ENCODE measurements around the gene C15orf62. TPM values are rescaled to one million over a fixed set of nuclear protein-coding genes. Genes with fewer than 3 reads are reported as not detected.

Gene C15orf62
- total and polyA plus RNA-seq, 12 donors, result 0.07 to 1.1 (median 0.36) TPM; not detected in 4

DNA sequence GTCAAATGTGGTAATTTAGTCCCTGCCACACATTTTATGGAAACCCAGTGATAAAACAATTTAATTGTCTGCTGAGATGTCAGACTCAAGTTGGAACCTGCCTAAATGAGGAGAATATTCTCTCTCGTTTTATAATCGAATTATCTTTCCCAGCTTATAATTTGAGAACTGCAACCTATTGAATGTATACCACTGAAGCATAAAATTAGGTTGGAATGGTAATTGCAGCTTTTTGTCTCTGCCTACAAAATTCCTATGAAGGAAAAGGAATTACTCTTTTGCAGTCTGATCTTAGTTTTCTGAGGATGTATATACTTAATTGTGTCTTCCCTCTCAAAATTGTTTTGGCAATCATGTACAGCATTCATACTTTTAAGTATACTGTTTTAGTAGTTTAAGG is 45.9 kb upstream of the C15orf62 start:
- Histone ChIP-seq H3K36me3 (replicated peaks in 1 of 2) (no peaks in the 10 kb centered on the region), H3K27me3 (no peaks in the 10 kb centered on the region), H3K4me3 (no peak overlapping the region), H3K27ac (no peak overlapping the region), H3K9me3 (replicated peaks in 1 of 3) (no peaks in the 10 kb centered on the region), H3K4me1 (replicated peaks in 1 of 2) (no peaks in the 10 kb centered on the region)
- no peak for TF ChIP-seq POLR2A (IDR thresholded peaks at IDR 0.05)
- TF ChIP-seq, protein P1, sequence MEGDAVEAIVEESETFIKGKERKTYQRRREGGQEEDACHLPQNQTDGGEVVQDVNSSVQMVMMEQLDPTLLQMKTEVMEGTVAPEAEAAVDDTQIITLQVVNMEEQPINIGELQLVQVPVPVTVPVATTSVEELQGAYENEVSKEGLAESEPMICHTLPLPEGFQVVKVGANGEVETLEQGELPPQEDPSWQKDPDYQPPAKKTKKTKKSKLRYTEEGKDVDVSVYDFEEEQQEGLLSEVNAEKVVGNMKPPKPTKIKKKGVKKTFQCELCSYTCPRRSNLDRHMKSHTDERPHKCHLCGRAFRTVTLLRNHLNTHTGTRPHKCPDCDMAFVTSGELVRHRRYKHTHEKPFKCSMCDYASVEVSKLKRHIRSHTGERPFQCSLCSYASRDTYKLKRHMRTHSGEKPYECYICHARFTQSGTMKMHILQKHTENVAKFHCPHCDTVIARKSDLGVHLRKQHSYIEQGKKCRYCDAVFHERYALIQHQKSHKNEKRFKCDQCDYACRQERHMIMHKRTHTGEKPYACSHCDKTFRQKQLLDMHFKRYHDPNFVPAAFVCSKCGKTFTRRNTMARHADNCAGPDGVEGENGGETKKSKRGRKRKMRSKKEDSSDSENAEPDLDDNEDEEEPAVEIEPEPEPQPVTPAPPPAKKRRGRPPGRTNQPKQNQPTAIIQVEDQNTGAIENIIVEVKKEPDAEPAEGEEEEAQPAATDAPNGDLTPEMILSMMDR (IDR thresholded peaks at IDR 0.05), result no peak
- no peak for DNase-seq
- intact Hi-C loops (cut with DNase I), result no loop called here
- WGBS, 4 donors, result 83 to 90% (median 86%) methylated on average over 2 of the region's 2 CpGs

DNA sequence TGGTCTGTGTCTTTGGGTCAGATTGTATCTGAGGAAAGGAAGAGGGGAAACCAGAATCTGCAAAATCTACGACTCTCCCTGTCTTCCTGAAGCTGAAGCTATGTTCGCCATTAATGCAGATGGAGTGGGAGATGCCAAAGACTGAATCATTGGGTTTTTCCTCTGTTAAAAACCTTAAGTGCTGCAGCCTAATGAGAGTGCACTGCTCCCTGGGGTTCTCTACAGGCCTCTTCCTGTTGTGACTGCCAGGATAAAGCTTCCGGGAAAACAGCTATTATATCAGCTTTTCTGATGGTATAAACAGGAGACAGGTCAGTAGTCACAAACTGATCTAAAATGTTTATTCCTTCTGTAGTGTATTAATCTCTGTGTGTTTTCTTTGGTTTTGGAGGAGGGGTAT is 38.7 kb upstream of the C15orf62 start:
- no peak overlapping the region for H3K27ac ChIP-seq
- intact Hi-C loops (cut with DNase I), result no loop called here
- H3K27me3 ChIP-seq, result no peaks in the 10 kb centered on the region
- no peak overlapping the region for H3K4me3 ChIP-seq
- 77 to 89% (median 84%) methylated on average over 3 of the region's 3 CpGs for WGBS, 4 donors
- no peak for TF ChIP-seq POLR2A (IDR thresholded peaks at IDR 0.05)
- TF ChIP-seq, protein P1 (IDR thresholded peaks at IDR 0.05), result no peak
- no peaks in the 10 kb centered on the region for H3K9me3 ChIP-seq (replicated peaks in 1 of 3)
- no peak for DNase-seq
- H3K36me3 ChIP-seq (replicated peaks in 1 of 2), result peaks cover 0 to 9% of the 10 kb centered on the region in 2 donors
- no peaks in the 10 kb centered on the region for H3K4me1 ChIP-seq (replicated peaks in 1 of 2)

DNA sequence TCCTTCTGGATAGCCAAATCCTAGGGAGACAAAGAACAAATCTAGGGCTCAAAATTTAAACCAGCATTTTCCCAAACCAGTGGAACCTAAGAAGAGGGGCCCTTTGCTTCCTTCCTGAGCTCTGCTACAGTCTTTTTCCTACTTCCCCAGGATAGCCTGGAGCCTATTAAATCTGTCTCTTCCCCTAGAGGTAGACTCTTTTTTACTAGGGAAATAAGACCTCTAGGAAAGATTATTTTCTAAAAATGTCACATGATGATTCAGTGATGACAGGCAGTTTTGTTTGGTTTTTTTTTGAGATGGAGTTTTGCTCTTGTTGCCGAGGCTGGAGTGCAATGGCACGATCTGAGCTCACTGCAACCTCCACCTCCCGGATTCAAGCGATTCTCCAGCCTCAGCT is 33.2 kb upstream of the C15orf62 start:
- Histone ChIP-seq H3K4me3 (no peak overlapping the region), H3K4me1 (replicated peaks in 1 of 2) (no peaks in the 10 kb centered on the region), H3K36me3 (replicated peaks in 1 of 2) (peaks cover 0 to 62% of the 10 kb centered on the region in 2 donors), H3K27ac (no peak overlapping the region), H3K27me3 (no peaks in the 10 kb centered on the region), H3K9me3 (replicated peaks in 1 of 3) (no peaks in the 10 kb centered on the region)
- TF ChIP-seq, protein P1 (IDR thresholded peaks at IDR 0.05), result no peak
- TF ChIP-seq POLR2A (IDR thresholded peaks at IDR 0.05), result no peak
- WGBS, 4 donors, result 83 to 91% (median 91%) methylated on average over 3 to 4 of the region's 4 CpGs
- intact Hi-C loops (cut with DNase I), result no loop called here
- DNase-seq, result no peak

DNA sequence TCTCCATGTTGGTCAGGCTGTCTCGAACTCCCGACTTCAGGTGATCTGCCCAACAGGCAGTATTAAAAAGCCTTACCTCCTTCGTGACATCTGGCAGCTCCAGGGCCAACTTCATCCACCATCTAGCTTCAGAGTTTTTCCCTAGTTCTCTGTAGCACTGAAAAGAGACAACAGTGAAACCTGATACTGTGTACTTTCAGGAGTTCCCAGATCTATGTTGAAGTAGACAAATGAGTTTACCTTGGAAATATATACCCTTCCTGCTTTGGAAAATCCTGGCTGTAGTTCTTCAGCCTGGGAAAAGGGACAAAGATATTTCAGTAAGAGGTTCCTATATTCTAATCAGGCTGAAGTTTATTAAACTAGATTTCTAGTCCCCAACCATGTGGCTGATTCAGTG is 32.7 kb upstream of the C15orf62 start:
- no peak overlapping the region for H3K4me3 ChIP-seq
- H3K27ac ChIP-seq, result no peak overlapping the region
- WGBS, 4 donors, result 84 to 94% (median 88%) methylated on average over 3 of the region's 3 CpGs
- intact Hi-C loops (cut with DNase I), result no loop called here
- no peaks in the 10 kb centered on the region for H3K9me3 ChIP-seq (replicated peaks in 1 of 3)
- H3K27me3 ChIP-seq, result no peaks in the 10 kb centered on the region
- no peaks in the 10 kb centered on the region for H3K4me1 ChIP-seq (replicated peaks in 1 of 2)
- TF ChIP-seq POLR2A (IDR thresholded peaks at IDR 0.05), result no peak
- TF ChIP-seq, protein P1 (IDR thresholded peaks at IDR 0.05), result no peak
- peak in 1 of 7 donors; percentile 21 for DNase-seq
- H3K36me3 ChIP-seq (replicated peaks in 1 of 2), result peaks cover 0 to 66% of the 10 kb centered on the region in 2 donors

All from adrenal gland (tissue), 12 donors.